ENCODE data around the gene PLD1.
"Not testable (repeated sequence)": the region's sequence is repeated elsewhere in the genome, so short reads cannot be mapped to it uniquely, and the experiment has no call there.

The PLD1 gene

GRCh38 chr3:171815973-171816595 lies 5.8 kb upstream of the PLD1 start:
- DNase-seq (ENCODE audit: low read depth) = no peak

DNA sequence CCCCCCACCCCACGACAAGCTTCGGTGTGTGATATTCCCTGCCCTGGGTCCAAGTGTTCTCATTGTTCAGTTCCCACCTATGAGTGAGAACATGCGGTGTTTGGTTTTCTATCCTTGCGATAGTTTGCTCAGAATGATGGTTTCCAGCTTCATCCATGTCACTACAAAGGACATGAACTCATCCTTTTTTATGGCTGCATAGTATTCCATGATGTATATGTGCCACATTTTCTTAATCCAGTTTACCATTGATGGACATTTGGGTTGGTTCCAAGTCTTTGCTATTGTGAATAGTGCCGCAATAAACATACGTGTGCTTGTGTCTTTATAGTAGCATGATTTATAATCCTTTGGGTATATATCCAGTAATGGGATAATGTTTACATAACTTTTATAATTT lies 4.4 kb upstream of the PLD1 start:
- not testable (repeated sequence) for DNase-seq (ENCODE audit: low read depth)

DNA sequence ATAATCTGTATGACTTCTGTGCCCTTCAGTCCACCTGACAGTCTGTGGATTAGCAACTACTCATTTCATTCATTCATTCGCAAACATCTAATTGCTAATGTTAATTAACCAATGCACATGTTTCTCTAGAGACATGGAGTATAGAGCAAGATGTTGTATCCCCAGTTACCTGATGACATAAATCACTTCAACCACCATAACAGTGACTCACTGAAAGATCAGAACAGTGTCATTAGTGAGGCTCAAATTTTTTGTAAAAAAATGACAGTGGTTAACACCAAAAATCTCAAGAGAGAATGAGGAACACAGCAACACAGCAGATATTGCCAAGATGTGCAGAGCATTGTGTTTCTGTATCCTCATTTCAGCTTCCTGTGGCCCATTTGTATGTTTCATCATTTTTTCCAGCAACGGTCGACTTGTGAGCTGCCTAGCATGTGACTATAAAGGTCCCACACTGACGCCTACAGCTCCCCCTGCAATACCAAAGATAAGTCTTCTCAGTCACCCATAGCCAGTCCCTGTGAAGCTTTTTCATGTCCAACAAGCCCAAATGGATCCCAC lies 3.7 kb upstream of the PLD1 start:
- no peak for DNase-seq (ENCODE audit: low read depth)

DNA sequence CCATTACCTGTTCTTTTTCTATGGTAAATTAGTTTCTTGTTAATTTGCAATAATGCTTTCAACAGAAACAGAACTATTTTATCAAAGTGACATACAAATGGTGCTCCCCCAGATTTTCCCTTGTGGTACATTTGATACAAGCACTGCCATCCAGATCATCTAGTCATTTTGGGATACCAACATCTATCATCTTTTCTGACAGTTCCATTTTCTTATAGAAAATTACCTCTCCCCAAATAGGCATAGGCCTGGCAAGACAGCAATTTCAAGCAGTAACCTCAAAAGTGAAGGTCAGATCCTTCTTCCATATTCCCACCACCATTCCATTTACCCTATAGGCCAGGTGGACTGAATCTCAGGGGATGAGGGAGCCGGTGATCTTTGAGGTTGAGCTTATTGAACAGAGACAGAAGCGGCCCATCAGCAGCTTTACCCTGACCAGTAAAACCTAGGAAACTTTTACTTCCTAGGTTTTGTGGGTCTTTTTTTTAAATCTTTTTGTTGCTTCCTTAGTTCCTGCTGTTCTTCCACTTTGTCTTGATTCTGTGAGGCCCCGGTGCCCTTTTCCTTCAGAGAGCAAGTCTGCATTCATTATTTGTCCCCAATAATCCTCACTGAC lies 3.1 kb upstream of the PLD1 start:
- DNase-seq (ENCODE audit: low read depth) = no peak

GRCh38 chr3:171812811-171813210 lies 2.5 kb upstream of the PLD1 start:
- no peak for DNase-seq (ENCODE audit: low read depth)

- DNase-seq (ENCODE audit: low read depth) = no peak
Observed at GRCh38 chr3:171811913-171812335, 1.6 kb upstream of the PLD1 start.

GRCh38 chr3:171811295-171811912 lies 1.1 kb upstream of the PLD1 start:
- DNase-seq (ENCODE audit: low read depth) = peak; percentile 97

- no peak for DNase-seq (ENCODE audit: low read depth)
Observed at GRCh38 chr3:171810629-171811294, 479 bp upstream of the PLD1 start.

GRCh38 chr3:171809611-171809860 lies 747 bp downstream of the PLD1 start:
- no peak for DNase-seq (ENCODE audit: low read depth)

GRCh38 chr3:171807806-171808205 lies 2.5 kb downstream of the PLD1 start:
- DNase-seq (ENCODE audit: low read depth) = no peak

DNA sequence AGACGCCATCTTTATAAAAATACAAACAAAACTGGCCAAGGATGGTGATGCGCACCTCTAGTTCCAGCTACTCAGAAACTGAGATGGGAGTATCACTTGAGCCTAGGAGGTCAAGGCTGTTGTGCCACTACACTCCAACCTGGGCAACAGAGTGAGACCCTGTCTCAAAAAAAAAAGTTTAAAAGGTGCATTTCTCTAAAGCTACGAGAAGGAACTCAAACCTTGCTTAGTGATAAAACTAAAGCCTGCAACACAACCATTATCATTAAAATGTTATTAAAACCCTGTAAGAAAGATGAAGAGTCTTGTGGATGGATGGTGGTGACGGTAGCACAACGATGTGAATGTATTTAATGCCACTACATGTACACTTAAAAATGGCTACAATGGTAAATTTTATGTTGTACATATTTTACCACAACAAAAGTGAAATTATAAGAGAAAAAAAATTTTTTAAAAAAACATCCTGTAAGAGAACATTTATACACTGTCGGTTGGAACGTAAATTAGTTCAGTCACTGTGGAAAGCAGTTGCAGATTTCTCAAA lies 3.1 kb downstream of the PLD1 start:
- no peak for DNase-seq (ENCODE audit: low read depth)

DNA sequence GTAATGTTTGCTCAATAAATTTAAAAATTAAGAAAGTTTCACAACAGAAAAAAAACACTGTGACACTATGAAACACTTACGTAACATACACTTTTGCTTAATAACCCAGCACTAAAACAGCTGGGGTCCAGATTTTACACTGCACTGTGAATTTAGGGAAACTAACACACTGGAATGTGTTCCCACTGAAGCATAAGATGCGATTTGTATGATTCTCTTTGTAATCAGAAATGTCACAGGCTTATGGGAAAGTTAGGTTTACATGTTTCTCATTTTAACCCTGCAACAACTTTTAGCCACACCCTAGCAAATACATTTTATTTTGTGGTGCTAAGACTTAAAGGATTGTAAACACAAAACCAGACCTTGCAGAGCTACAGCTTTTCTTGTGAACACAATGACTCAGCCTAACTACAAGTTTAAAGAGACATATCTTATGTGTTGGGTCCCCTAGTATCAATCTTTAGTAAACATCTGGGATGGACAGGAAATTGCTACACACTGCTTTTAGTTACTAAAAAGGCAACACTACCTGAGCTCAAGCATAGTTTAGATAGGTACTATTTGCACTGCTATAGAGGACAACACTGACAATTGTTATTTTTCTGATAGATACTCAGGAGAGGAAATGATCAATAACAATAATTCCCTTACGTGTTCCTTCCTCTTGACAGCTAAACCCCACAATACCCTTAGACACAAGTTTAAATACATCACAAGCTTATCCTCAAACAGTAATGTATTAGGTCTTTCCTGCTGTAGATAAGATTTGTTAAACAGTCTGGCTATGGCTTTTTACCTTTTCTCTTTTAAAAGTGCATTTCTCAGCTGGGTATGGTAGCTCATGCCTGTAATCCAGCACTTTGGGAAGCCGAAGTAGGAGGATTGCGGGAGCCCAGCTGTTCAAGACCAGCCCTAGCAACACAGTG lies 3.8 kb downstream of the PLD1 start:
- no peak for DNase-seq (ENCODE audit: low read depth)

DNA sequence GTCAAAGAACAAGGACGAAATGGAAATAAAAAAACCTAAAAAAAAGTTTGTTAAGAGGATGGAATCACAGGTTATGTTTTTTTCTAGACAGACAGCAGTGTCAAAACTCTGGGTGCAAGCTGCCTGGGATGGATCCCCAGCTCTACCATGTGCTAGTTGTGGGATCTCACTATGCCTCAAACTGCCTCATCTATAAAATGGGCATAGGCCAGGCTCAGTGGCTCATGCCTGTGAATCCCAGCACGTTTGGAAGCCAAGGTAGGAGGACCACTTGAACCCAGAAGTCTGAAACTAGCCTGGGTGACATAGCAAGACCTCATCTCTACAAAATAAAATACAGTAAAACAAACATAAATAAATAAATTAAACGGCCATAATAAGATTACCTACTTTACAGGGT lies 4.6 kb downstream of the PLD1 start:
- DNase-seq (ENCODE audit: low read depth) = no peak

DNA sequence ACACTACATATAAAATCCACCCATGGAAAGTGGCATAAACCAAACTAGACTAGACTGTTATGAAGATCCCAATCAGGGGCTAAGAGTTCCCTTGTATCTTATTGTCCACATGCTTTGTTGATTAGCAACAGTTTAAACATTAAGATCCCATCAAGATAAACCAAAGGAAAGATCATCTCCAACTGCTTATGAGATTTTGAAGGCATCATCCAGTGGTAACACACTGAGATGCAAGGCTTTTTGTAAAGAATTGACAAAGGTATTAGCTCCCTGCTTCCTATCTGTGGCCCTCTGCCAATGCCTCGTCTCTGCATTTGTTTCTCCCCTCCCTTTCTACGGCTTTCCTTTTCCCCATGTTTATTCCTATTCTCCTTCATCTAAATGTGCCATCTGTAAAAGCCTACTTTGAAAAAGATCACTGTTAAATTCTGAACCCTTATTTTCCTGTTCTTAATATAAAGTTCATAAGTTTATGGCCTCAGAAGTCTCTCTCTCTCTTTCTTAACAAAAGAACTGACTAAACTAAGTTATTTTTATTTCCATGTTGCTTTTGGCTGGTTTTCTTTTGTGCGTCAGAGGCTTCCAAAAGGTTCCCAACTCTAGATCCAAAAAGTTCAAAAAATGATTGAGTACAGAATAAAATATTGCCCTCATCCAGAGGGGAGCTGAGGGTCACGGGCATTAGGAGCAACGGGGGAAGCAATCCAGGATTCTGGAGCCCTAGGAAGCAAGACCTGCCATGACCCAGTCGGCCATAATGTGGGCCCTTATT lies 5.5 kb downstream of the PLD1 start:
- DNase-seq (ENCODE audit: low read depth) = no peak

DNA sequence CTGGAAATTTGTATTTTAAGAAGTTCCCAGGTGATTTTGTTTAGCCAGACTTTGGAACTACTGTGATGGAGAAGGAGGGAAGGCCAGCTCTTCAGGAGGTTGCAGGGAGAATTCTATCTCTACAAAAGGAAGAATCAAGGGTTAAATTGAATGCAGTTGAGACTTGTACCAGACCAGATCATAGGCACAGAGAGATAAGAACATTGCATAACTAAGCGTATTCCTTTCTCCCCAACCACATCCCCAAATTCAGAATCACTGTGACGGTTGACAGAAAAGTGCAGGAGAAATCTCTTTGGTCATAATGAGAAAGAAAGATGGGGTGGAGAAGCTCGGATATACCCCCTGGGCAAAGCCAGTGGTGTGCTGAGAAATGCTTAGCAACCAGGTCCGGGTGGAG lies 7.2 kb downstream of the PLD1 start:
- no peak for DNase-seq (ENCODE audit: low read depth)

GRCh38 chr3:171802590-171802956 lies 7.7 kb downstream of the PLD1 start:
- DNase-seq (ENCODE audit: low read depth) = no peak

DNA sequence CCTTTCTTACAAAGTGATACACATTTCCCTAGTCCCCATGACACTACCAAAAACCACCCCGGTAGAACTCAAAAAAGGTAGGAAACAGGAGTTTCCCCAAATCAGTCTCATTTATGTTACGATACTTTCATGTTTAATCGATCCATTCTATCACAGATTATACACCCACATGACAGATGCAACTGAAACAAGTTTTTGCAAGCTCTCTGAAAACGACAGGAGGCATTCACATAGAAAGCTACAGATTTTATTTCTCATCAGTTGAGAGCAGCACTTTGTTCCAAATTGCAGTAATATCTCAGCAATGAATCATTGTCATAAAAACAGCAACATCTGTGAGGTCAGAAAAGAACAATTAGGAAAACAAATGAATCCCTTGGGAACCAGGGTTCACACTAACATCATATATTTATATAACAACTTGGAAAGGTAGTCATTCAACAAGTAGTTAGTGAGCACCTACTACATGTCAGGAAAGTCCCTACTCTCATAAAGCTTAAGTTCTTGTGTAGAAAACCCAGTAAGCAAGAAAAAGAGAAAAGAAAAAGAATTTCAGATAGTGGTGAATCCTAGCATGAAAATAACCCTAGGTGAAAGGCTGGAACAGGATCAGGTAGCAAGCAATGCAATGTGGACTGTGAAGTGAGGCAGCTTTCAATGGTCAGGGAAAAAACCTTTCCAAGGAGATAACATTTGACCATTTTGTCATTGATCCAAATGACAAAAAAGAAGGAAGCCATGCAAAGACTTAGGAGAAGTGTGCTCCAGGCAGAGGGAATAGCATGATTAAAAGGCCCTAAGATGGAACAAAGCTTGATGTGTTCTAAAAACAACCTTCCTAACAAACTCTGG lies 8.3 kb downstream of the PLD1 start:
- DNase-seq (ENCODE audit: low read depth) = peak; percentile 77

DNA sequence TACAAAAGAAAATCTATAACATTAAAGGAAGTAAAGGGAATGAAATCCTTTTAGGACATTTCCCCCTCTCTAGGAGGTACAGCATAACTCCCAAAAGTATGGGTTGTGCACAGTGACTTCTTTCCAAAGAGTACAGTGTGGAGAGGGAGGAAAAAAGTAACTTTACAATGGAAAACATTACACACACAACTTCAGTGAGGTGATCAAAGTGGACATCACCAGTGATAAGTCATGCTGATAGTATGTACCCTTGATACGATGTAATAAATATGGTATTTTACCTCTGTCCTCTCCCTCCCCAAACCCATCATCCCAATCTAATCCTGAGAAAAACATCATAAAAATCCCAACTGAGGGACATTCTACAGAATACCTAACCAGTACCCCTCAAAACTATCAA lies 10.8 kb downstream of the PLD1 start:
- no peak for DNase-seq (ENCODE audit: low read depth)

GRCh38 chr3:171797873-171798272 lies 12.4 kb downstream of the PLD1 start:
- DNase-seq (ENCODE audit: low read depth) = no peak

DNA sequence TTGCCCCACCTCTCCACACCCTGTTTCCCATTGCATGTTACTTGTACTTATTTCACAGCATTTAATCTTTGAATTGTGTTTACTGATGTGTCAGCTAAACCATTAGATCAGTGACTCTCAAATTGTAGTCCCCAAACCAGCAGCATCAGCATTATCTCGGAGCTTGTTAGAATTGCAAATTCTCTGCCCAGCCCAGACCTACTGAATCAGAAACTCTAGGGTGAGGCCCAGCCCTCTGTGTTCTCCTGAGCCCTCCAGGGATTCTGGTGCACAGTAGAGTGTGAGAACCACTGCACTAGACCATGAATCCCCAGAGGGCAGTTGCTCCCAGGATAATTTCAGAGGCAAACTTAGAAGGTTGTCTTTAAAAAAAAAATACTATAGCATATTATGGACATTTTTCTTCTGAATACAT lies 13.0 kb downstream of the PLD1 start:
- DNase-seq (ENCODE audit: low read depth) = no peak

All from non-pigmented ciliary epithelial cell (primary cell).